HT-29 (cell line): Measurements from ENCODE around the gene NIBAN1. TPM values are rescaled to one million over a fixed set of nuclear protein-coding genes. Genes with fewer than 3 reads are reported as not detected.
"Not testable (repeated sequence)": the region's sequence is repeated elsewhere in the genome, so short reads cannot be mapped to it uniquely, and the experiment has no call there.

Experiments
- DNase-seq: peaks from one replicate; pipeline ENCODE4 v3.0.0-alpha.2; 2015; ENCODE audit warnings: low spot score
- total RNA-seq: library from RNA; depleted of rRNA; stranded (reverse); fragments of >200 nt; shearing (Covaris generic); gene quantifications from 2 replicates; pipeline ENCODE4 v1.2.3, GENCODE V29; 2014; rRNA removed

The NIBAN1 gene
- total RNA-seq = 1.2 and 1.9 TPM in 2 replicates

- DNase-seq = peak; percentile 26
Observed at GRCh38 chr1:184974056-184974836, at the start of gene NIBAN1. TSS of gene NIBAN1 (minus strand) at chr1:184974508. CDS start at chr1:184974356, 152 bp downstream.

- DNase-seq = no peak
Observed at GRCh38 chr1:185017966-185018365, 43.7 kb upstream of the NIBAN1 start.

GRCh38 chr1:185017338-185017737 is 43.0 kb upstream of the NIBAN1 start:
- peak; percentile 71 for DNase-seq

GRCh38 chr1:185016880-185017279 is 42.6 kb upstream of the NIBAN1 start:
- no peak for DNase-seq

DNA sequence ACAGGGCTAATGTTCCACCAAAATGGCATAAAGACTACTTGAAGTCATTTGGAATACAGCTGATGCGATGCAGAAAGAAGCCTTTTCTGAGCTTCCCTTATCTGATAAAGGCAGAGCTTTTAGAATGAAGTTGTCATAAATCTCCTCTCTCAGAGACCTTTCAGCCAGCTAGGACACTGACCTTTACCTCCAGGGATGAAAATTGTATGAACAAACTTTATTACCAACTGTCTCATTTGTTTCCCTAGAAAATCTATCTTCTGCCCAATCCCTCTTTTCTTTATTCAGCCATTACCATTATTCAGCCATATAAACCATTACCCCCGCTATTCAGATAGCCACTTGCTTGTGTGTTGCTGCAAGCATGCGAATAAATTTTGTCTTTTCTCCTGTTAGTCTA is 41.3 kb upstream of the NIBAN1 start:
- no peak for DNase-seq

DNA sequence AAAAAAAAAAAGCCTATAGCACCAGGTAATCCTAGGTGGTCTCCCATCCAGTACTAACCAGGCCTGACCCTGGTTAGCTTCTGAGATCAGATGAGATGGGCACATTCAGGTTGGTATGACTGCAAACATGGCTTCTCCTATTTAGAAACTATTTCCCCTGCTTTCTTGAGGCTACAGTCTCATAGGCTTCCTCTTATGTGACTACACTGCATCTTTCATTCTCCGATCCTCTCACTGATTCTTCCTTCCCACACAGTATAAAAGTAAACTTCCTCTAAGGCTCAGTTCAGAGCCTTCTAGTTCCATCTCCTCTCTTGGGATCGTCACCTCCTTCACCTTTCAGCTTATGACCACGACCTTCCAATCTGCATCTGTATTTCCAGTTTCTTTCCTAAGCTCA is 40.6 kb upstream of the NIBAN1 start:
- DNase-seq = no peak

GRCh38 chr1:185010361-185010760 is 36.1 kb upstream of the NIBAN1 start:
- no peak for DNase-seq

GRCh38 chr1:185008838-185009237 is 34.5 kb upstream of the NIBAN1 start:
- no peak for DNase-seq

DNA sequence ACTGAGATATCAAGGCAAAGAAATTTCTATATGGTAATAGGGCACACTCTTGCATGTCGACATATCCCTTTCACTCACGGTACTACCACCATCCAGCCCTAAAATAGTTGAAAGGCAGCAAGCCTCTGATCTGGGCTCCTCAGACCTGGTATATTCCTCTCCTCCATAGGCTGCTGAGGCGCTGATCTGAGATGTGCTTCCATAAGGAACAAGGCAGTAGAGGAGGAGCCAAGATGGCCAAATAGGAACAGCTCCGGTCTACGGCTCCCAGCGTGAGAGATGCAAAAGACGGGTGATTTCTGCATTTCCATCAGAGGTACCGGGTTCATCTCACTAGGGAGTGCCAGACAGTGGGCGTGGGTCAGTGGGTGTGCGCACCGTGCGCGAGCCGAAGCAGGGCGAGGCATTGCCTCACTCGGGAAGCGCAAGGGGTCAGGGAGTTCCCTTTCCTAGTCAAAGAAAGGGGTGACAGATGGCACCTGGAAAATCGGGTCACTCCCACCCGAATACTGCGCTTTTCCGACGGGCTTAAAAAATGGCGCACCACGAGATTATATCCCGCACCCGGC is 27.1 kb upstream of the NIBAN1 start:
- DNase-seq = not testable (repeated sequence)

DNA sequence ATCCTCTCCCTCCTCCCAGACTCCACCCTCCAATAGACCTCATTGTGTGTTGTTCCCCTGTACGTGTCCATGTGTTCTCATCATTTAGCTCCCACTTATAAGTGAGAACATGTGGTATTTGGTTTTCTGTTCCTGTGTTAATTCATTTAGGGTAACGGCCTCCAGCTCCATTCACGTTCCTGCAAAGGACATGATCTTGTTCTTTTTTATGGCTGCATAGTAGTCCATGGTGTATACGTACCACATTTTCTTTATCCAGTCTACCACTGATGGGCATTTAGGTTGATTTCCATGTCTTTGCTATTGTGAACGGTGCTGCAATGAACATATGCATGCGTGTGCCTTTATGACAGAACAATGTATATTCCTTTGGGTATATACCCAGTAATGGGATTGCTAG is 25.7 kb upstream of the NIBAN1 start:
- not testable (repeated sequence) for DNase-seq

- no peak for DNase-seq
Observed at GRCh38 chr1:184994301-184994700, 20.0 kb upstream of the NIBAN1 start.

- no peak for DNase-seq
Observed at GRCh38 chr1:184992271-184992670, 18.0 kb upstream of the NIBAN1 start.

- DNase-seq = no peak
Observed at GRCh38 chr1:184990204-184990603, 15.9 kb upstream of the NIBAN1 start.

- no peak for DNase-seq
Observed at GRCh38 chr1:184988506-184988905, 14.2 kb upstream of the NIBAN1 start.

GRCh38 chr1:184987696-184988095 is 13.4 kb upstream of the NIBAN1 start:
- no peak for DNase-seq

- peak; percentile 60 for DNase-seq
Observed at GRCh38 chr1:184986250-184986649, 11.9 kb upstream of the NIBAN1 start.

DNA sequence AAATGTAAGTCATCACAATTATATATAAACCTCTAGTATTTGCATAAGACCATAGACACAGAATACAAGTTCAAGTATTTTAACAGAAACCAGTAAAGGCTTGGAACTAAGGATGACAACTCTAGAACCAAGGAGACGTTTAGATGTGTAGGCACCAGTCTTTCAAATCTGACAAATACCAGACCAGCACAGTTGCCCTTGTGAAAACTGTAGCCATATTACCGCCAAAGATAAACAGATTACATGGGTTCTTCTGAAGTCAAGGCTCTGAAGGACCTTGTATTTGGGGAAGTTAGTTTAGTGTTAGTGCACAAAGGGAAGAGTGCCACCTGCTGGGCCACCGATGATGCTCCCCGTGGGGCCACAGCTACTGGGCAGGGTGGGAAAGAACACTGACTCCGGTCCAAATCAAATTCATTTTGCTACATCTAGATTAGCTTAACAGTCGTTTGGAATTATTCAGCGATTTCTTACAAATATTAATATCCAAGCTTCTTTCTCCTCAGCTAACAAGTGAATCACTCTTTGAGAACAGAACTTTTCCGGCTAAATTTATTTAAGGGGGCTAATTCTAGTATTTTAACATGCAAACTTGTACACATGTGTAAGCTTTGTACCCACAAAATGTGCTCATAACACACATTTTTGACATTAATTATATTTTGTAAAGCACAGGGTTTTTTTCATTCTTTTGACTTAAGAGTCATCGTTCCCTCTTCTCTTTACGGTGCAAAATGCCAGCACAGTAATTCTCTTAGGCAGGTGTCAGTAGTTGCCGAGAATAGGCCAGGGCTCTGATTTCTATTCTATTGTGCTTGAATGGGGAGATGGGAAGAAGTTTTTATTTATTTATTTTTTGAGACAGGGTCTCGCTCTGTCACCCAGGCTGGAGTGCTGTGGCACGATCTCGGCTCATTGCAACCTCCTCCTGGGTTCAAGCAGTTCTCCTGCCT is 8.0 kb upstream of the NIBAN1 start:
- peak; percentile 85 for DNase-seq

DNA sequence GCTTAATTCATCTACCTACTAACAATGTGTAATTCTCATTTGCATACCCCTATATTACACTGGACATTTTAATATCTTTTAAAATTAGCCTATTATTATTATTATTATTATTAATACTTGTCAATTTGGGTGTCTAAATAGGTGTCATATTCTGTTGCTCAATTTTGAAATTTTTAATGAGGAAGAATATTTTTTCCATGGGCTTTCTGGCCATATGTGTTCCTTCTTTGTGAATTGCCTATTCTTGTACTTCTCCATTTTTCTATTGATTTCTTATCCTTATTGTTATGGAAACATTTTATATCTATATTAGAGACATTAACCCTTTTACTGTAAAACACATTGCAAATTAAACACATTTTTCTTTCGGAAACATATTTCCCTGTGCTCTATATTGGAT is 6.4 kb upstream of the NIBAN1 start:
- no peak for DNase-seq

DNA sequence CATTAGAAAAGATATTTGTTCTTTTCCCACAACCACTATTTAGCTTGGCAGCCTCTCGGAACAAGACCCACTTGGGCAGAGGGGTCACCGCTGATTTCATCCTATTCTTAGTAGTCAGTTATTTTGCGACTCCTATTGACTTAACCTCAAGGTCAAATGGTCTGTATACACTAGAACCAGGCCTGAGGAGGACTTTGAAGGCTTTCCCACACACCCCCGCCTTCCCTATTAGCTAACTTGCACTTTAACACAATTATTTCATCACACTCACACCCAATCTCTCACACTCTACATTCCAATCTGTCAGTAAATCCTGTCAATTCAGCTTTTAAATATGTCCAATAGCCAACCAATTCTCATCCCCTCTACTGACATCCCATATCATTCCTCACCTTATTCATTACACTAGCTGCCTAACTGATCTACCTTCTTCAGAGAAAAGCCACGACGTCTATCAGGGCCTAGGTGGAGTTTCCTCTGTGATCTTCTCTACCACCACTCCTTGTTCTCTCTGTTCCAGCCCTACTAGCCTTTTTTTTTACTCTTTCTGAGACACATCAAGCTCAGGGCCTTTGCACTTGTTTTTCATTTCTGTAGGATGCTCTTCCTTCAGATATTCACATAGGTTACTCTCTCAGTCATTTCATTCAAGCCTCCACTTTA is 1.0 kb upstream of the NIBAN1 start:
- no peak for DNase-seq

DNA sequence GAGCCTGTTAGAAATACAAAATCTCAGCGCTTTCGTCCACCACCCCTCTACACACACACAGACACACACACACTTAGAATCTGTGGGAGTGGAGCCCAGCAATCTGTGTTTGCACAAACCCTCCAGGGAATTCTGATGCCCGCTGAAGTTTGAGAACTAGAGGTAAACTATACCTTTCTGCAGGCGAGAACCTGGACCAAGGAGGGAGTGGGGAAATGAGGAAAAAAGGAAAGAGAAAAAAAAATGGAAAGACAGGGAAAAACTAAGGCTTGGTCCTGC is 468 bp upstream of the NIBAN1 start:
- DNase-seq = no peak

- peak; percentile 43 for DNase-seq
Observed at GRCh38 chr1:184973272-184974055, 844 bp downstream of the NIBAN1 start.
